Measurements from ENCODE around the gene ZSCAN18.

- TF ChIP-seq CTCF (IDR thresholded peaks at IDR 0.05; ENCODE audit: insufficient read depth, low read depth, low read length) (no peak), EZH2 (IDR thresholded peaks at IDR 0.05; ENCODE audit: insufficient read depth, low read length) (no peak)
Observed at GRCh38 chr19:58047672-58048071, 50.4 kb downstream of the ZSCAN18 start.

All from astrocyte (in vitro differentiated cells and primary cell).